ENCODE data around the gene ADGRV1.
"Not testable (repeated sequence)": the region's sequence is repeated elsewhere in the genome, so short reads cannot be mapped to it uniquely, and the experiment has no call there.

Gene ADGRV1

DNA sequence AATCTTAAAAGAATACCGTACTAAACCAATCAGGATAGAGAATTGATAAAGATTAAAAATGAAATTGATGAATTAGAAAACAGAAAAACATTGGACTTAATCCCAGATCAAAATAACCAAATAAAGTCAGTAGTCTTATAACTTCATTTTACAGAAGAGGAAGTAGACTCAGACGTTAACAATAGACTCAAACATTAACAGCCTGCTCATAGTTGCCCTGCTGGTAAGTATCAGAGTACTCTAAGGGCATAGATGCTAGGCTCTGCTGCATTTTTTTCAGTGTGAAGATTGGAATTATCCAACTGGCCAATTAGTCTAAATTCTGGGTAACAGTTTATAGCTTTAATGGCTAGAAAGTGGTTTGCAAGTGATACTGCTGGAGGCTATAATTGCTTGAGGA, 42.9 kb downstream of the ADGRV1 start:
- DNase-seq, result no peak

DNA sequence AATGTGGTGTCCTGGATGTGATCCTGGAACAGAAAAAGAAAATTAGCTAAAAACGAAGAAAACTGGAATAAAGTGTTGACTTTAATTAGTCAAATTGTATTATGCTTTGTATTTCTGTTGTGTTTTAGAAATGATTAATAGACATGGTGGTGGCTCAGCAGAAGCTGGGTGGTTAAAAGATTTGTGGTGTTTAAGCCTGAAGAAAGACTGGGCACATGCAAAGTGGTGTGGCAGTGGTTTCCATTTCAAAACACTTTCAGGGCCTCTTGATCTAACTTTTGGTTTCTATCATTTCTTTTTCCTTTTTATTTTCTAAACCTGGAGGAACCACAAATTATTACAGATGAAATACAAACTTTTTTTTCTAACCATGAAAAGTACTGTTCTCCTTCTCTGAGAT, 44.1 kb downstream of the ADGRV1 start:
- DNase-seq, result no peak

DNA sequence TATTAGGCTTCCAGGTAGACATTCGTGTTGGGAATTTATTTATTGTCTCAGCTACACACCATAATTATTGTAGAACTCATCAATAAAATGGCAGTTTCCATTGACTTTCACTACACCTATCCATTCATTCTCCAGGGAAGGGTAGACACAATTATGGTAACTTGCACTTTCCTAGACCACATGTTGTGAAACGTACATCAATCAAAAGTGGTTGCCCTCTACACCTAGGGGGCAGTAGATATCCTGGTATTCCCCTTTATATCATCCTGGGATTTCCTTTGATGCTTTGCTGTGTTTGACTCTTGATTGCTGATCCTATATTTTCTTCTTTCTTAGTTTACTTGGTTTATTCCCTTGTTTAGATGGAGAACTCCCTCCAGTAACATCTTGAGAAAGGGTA, 47.9 kb downstream of the ADGRV1 start:
- no peak for DNase-seq

DNA sequence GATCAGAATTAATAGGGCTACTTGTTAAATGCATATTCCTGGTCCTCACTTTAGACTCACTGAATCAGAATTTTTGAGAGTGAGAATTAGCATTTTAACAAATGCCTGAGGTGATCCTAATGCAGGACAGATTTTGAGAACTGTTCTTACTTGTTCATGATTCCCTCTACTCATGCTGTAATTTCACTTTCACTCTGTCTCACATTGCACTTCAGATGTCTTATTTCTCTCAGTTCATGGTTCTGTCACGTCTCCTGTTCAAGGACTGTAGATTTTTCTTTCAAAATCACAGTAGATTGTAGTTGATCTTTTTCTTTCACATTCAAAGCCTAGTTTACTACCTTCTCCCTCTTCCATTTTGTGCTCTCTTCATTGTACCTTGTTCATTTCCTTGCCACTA, 54.3 kb downstream of the ADGRV1 start:
- DNase-seq, result peak; percentile 3

DNA sequence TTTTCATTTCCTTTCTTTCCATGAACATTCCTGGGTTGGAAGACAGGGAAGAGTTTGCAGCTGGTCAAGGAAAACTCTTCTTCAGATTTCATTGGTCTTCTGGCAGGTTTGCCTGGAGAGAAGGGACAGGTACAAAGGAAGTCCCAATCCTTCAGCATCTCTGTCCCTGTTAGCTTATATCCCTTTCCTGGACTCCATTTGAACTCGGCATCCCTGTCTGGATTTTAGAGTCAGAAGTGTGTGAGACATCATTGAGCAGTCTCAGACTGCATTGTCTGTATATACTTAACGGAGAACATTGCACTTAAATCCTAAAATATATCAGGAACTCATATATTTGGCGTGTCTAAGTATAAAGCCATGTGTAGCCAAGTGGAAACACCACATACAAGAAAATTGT, 54.9 kb downstream of the ADGRV1 start:
- no peak for DNase-seq

DNA sequence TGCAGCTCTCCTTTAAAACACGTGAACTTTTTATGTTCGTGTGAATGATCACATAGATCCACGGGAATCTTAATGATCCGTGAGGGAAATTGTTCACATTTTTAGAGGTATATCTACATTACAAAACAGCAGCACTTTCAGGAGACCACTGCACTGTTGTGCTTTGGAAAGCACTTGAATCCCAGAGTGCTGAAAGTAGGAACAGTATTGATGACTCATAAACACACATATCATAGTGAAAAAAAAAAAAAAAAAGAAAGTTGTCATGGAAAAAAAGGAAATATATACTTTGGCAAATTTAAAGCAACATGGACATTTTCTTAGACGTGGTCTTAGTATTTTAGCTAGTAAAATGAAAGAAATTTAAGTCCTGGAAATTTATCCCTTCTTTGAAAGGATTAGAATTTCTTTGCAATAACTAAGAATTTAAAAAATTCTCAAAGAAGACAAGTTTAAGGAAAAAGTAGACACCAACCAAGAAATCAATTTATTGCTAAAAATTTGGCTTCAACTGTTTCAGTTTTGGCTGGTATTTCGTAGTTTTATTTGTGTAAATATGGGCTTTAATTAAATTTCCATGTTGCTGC, 55.4 kb downstream of the ADGRV1 start:
- DNase-seq, result no peak

DNA sequence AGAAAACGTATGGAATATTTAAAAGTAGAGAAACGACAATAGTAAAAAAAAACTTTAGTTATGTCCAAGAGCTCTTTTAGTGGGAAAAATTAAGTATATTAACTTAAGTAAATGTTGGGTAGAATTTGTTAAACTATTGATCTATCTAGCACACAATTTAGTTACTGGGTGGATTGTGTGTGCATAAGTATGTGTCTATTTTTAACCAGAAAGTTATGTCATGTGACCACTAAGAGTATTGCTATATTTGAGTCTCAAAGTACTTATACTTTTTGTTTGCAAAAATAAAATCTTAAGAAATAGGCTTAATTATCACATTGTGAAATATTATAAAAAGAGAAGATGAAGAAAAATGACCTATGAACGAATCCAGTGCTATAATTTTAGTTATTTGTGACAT, 56.8 kb downstream of the ADGRV1 start:
- no peak for DNase-seq

DNA sequence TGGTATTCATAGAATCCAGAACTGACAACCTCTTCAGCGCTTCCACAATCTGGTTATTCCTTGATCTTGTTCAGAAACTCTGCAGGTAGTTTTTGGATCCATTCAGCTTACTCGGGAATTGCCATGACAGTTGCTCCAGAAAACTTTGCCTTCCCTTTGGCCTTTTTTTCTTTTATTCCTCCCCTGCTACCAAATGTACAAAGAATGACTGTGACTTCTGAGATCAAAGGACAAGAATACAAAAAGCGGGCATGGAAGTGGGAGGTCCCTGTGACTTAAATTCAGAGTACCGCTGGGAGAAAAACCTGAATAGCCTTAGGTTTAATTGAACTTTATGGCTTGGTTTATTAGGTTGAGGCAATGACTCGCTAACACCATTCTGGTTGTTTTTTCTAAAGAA, 59.5 kb downstream of the ADGRV1 start:
- DNase-seq, result no peak

DNA sequence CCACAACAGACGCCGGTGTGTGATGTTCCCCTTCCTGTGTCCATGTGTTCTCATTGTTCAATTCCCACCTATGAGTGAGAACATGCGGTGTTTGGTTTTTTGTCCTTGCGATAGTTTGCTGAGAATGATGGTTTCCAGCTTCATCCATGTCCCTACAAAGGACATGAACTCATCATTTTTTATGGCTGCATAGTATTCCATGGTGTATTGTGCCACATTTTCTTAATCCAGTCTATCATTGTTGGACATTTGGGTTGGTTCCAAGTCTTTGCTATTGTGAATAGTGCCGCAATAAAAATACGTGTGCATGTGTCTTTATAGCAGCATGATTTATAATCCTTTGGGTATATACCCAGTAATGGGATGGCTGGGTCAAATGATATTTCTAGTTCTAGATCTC, 61.2 kb downstream of the ADGRV1 start:
- DNase-seq, result not testable (repeated sequence)

DNA sequence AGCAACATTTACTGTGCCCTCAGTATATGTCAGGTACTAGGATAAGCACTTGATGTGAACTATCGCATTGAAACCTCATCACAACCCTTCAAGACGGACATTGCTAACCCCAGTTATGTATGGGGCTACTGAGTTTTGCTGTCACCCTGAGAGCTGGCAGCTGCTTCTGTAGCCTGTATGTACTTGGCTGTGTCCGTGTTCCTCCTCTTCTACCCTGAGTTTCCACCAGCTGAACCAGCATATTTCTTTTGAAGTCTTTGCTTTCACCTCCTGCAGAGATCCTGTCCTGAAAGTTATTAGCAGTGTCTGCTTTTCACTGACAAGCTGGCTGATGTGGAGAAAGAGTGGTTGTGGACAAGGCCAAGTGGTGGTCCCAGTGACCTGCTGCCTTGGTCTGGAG, 63.3 kb downstream of the ADGRV1 start:
- no peak for DNase-seq

DNA sequence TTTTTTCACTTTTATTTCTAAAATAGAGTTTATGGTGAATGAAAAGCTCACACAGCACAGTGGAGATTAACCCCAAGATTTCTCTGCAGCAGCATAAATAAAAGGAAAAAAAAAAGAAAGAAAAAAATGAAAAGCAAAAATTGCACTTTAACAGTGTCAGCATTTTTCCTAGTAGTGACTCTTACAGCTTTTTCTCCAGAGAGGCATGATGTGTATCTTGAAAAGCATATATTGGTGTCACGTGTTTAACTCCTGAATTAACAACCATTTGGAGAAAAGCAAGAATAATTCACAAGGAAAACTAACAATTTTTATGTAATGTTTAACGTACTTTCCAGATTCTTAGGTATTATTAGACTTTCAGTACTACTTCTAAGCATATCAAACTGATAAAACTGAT, 67.9 kb downstream of the ADGRV1 start:
- no peak for DNase-seq

DNA sequence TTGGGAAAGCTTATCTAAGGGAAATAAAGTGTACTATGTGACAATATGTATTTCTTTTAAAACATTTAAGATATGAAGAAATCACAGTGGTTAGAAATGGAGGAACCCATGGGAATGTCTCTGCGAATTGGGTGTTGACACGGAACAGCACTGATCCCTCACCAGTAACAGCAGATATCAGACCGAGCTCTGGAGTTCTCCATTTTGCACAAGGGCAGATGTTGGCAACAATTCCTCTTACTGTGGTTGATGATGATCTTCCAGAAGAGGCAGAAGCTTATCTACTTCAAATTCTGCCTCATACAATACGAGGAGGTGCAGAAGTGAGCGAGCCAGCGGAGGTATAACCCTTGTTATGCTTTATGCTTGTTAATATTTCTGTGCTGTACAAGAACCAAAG, 69.9 kb downstream of the ADGRV1 start:
- no peak for DNase-seq

DNA sequence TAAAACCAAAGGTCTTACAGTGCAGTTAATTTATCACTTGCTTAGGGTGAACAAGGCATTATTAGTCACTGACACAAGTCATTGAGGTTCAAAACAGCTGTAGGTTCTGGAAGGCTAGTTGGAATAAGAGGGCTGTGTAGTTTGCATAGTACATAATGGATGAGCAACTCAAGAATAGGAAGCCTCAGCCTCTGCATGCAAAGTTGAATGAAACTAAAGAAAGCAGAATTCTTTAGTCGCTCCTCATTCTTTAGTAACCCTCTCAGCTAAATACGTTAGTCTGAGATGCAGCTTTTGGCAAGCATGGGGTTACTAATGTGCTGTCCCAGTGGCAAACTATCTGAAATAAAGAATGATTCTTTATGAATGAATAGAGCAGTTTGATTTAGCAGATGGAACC, 74.2 kb downstream of the ADGRV1 start:
- no peak for DNase-seq

DNA sequence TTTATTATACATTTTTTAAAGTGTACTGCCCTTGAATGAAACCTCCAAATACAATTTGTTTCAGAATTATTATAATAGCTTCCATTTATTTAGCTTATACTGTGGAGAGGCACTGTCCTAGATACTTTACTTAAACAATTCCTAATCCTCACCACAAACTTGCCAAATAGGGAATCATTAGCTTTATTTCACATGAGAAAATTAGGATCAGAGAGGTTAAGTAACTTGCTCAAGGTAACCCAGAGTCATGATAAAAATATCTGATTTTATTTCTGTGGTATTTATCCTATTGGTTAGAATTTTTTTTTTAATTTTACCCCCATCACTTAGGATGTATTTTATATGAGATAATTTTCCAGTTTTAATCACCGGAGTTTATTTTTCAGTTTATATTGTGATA, 78.4 kb downstream of the ADGRV1 start:
- DNase-seq, result no peak

DNA sequence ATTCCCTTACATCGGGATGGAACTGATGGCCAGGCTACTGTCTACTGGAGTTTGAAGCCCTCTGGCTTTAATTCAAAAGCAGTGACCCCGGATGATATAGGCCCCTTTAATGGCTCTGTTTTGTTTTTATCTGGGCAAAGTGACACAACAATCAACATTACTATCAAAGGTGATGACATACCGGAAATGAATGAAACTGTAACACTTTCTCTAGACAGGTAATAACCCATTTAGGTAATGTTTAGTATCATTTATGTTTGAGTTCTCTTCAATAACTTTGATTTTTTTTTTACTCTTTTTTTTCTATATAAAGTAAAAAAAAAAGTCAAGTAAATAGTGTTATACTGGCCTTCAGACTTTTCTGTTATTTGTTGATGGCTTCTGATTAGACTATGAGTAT, 79.1 kb downstream of the ADGRV1 start:
- DNase-seq, result no peak

DNA sequence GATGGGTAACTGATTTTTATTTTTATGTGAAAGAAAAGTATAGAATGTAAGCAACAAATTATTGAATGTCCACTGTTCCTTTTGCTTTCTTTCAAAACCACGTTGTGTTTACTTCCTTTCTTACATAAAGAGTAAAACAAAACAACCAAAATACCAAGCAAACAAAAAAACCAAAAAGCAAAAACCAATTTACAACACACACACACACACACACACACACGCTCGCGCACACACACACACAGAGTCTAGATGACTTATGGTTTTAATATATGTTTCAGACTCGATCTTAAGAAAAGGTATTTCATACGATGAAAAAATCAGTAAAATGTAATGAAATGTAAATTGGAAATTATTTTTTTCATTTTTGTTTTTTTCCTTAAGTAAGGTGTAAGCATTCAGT, 80.3 kb downstream of the ADGRV1 start:
- no peak for DNase-seq

DNA sequence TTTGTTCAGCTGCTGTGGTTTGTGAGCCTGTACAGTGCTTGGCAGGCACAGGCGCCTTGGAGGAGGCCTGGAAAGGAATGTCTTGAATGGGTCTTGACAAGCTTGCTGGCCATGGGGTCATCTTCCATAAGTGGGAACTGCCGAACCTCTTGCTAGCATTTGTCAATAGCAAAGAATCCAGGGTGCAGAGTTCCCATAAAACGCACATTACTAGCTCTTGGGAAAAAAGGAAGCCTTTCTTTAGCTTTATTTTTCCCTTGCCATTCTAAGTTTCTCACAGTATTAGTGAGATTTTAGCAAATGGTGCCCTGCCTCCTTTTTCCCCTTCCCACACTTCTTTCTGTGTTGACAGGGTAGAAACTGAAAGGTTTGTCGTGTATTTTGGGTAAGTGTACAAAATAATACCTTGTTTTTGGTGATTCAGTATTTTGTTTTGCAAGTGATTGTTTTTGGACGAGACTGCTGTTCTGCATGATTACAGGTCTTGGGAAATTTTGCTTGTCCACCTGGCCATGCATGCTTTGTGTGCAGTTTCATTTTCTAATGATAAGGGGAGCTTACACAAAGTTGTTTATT, 82.0 kb downstream of the ADGRV1 start:
- DNase-seq, result no peak

DNA sequence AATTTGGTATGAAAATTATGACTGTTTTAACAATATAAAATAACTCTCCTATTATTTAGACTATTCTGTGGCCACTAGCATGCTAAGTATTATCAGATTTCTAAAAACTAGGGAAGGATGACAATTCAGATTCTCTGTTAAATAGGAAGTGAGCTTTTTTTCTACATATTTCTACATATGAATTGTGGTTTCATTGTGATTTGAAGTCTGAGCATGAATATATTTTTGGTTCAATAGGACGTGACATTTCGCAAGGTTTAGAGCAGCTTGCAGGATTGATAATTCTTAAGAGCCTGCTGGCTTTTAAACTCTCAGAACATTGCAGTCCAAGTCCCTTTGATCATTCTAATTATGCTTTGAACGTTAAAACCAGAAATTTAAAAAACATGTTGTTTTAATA, 82.9 kb downstream of the ADGRV1 start:
- no peak for DNase-seq

DNA sequence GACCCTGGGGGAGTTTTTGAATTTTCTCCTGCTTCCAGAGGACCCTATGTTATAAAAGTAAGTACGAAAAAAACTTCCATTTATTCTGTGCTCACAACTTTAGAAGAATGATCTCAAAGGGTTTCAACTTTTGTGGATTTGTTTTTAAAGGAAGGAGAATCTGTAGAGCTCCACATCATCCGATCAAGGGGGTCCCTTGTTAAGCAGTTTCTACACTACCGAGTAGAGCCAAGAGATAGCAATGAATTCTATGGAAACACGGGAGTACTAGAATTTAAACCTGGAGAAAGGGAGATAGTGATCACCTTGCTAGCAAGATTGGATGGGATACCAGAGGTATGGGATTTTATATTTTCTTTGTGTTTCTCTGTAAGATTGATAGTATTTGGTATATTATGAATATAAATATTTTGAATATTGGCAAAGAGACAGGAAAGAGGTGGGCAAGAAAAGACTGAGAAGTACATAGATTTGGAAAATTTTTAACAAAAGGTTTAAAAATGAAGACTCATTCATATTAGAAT, 84.2 kb downstream of the ADGRV1 start:
- no peak for DNase-seq

DNA sequence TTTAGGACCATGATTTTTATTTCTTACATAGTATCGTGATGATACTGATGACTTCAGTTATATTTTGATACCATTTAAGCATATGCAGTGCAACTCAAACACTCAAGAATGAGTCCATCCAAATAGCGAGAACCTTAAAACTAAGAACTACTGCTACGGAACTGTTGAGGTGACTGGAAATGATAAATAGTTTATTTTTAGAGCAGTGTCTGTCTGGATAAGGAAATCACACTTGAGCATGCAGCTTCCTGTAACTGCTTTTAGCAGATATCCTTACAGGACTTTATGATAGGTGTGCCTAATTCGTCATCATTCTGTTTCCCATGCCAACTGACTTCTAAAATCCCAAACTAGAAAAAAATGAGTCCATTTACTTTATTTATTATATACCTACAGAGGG, 85.5 kb downstream of the ADGRV1 start:
- DNase-seq, result no peak

DNA sequence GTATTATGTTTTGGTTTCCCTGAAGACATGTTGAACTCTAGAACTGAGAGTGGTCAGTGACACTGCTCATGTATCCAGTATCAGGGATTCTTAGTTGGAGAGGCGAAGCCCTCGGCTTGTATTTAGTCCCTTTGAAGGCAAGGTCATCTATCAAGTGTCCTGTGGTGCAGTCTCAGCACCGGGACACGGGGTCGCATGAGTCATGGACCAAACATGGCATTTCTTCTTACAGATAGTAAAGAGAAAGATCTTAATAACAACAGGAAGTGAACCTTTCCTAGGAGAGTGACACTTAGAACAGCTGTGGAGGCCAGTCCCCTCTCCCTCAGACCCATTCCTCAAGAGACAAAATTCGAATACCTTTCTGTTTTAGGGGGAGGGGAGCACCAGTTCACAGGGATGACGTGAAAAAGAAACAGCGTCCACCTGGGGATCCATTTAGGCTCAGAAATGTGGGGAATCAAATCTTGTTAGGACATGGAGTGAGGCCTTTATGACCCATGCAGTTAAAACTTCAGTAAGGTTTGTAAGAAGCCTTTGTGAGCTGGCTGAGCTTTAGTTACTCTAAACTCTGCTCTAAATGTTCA, 86.5 kb downstream of the ADGRV1 start:
- DNase-seq, result no peak

DNA sequence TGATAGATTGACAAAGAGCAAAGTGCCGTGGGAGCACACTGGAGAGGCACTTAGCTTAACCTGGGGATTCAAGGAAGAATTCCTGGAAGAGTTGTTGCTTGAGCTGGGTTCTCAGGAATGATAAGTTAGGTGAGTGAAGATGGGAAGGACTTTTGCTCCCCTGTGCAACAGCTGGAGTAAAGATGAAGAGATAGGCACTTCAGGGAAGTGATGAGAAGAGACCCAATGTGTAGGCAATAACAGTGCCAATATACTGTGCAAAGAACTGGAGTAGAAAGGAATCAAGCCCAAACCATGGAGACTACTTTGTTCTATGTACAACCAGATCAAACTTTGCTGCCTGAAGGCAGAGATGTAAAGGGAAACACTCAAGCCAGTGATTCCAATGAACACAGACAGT, 92.2 kb downstream of the ADGRV1 start:
- DNase-seq, result no peak

DNA sequence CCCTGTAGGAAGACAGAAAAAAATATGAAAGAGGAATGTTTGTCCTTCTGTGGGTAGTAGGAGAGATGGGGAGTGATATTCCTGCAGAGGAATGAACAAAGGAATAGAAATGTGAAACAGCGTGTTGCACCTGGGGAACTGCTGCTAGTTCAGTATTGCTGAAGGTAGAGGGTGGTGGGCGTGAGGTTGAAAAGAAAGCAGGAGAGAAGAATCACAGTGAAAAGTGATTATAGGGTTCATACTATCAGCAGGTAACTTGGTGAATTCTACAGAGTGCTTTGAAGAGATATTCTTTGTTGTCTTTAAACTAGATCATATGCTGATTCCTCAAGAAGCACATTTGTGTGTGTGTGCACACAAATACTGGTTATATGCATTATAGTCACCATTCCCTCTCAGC, 95.6 kb downstream of the ADGRV1 start:
- no peak for DNase-seq

DNA sequence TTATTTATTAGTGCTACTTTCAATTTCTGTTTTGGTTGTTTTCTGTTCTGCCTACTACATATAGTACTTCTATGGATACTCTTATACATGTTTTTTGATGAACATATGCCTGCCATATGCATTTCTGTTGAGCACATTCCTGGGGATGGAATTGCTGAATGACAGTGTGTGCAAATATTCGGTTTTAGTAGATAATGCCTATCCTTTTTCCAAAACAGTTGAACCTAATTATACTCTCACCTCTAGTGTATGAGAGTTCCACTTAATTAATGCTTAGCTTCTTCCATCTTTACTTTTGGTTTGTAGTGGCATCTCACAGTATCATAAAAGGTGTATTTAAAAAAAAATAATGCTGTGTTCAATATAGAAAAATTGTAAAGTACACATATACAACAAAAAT, 96.8 kb downstream of the ADGRV1 start:
- no peak for DNase-seq

DNA sequence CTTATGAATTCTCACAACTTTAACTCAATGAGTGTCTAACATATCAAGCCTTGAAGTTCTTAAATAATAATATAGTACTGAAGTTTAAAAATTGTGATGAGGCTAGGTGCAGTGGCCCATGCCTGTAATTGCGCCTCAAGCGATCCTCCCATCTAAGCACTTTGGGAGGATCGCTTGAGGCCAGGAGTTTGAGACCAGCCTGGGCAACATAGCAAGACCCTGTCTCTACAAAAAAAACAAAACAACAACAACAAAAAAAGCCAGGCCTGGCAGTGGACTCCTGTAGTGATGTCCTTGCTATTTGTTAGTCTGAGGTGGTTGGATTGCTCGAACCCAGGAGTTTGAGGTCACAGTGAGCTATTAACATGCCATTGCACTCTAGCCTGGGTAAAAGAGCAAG, 98.4 kb downstream of the ADGRV1 start:
- no peak for DNase-seq

All from activated CD4-positive, alpha-beta T cell treated with anti-CD3 and anti-CD28 coated beads, Interleukin-2, Interleukin-6, amounts not matched to agents 100 ng/mL and 50 ng/mL, durations not matched to agents 16 hours and 8 hours (primary cell).